Neural progenitor cell (in vitro differentiated cells): Measurements from ENCODE around the gene APOB.

Experiments used
- EZH2 ChIP-seq: fragments of 200-600 bp; sonication (generic); IDR thresholded peaks from 2 replicates; pipeline ENCODE4 v1.6.1; 2017; ENCODE audit warnings: antibody characterized with exemption, mild to moderate bottlenecking, moderate library complexity
- EZH2phosphoT487 ChIP-seq: fragments of 200-600 bp; sonication (generic); IDR thresholded peaks from 2 replicates; pipeline ENCODE4 v1.6.1; 2017; ENCODE audit warnings: antibody characterized with exemption
- TF ChIP-seq, protein P1 (sequence below): fragments of 200-600 bp; sonication (generic); IDR thresholded peaks from 2 replicates; pipeline ENCODE4 v1.5.1; 2017; ENCODE audit warnings: antibody characterized with exemption, mild to moderate bottlenecking

DNA sequence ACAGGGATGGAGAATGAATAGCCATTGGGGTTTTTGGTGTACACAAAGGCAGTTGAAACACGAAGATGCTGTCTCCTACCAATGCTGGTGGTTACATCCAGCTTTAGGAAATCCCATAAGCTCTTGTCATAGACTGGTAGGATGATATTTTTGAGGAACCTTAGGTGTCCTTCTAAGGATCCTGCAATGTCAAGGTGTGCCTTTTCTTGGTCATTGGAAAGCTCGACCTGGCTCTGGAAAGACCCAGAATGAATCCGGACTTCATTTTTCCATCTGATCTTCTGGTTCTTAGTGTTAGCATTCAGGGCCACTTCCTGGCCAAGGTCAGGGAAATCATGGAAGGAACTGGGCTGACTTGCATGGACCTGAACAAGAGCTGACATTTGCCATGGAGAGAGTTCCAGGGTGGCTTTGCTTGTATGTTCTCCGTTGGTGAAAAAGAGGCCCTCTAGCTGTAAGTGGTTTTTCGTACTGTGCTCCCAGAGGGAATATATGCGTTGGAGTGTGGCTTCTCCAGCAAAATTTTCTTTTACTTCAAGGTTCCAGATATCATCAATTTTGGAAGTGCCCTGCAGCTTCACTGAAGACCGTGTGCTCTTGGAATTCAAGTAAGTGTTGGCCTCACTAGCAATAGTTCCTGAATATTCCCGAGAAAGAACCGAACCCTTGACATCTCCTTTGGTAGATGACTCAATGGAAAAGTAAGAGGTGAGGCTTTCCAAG lies 38.0 kb downstream of the APOB start:
- TF ChIP-seq, protein P1, sequence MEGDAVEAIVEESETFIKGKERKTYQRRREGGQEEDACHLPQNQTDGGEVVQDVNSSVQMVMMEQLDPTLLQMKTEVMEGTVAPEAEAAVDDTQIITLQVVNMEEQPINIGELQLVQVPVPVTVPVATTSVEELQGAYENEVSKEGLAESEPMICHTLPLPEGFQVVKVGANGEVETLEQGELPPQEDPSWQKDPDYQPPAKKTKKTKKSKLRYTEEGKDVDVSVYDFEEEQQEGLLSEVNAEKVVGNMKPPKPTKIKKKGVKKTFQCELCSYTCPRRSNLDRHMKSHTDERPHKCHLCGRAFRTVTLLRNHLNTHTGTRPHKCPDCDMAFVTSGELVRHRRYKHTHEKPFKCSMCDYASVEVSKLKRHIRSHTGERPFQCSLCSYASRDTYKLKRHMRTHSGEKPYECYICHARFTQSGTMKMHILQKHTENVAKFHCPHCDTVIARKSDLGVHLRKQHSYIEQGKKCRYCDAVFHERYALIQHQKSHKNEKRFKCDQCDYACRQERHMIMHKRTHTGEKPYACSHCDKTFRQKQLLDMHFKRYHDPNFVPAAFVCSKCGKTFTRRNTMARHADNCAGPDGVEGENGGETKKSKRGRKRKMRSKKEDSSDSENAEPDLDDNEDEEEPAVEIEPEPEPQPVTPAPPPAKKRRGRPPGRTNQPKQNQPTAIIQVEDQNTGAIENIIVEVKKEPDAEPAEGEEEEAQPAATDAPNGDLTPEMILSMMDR: no peak
- TF ChIP-seq EZH2phosphoT487 (no peak), EZH2 (no peak)
